HG03135 (cell line): ENCODE data around the gene IP6K2.

Source experiments
- ATAC-seq: cut with Tn5 transposase; IDR thresholded peaks from one replicate; pipeline ENCODE4 v1.9.1; 2021; ENCODE audit warnings: mild to moderate bottlenecking, moderate library complexity; ENCODE audit not compliant: unreplicated experiment

The IP6K2 gene

GRCh38 chr3:48674505-48674904 lies 42.5 kb downstream of the IP6K2 start:
- no peak for ATAC-seq

DNA sequence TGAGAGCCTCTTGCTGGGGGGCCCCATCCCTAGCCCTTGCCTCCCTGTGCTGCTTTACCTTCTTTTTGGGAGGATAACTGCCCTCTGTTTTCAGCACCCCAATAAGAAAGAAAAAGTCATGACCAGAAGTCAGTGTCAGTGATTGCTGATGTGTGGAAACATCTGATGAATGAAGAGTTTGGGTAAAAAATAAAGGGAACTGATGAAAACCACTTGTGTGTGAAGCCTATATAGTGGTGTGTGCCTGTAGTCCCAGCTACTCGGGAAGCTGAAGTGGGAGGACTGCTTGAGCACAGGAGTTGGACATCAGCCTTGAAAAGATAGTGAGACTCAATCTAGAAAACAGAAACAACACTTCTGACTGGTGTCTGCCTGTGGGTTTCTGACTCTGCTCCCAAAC lies 44.5 kb downstream of the IP6K2 start:
- ATAC-seq: no peak

DNA sequence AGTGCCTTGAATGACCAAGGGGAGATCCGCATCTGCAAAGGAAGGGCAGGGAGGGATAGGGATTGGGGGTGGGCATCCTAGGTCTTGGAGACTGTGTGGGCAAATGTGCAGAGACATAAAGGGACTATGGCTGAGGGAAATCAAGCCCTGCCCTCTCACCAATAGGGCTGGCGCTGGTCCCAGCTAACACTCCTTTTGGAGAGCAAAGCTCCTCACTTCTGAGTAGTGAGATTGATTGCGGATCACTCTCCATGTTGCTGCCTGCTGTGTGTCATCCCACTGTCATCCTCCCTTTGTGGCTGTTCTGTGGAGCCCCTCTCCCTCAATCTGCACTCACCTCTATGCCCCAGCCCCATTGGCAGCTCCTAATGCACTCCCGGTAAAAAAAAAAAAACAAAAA lies 52.1 kb downstream of the IP6K2 start:
- ATAC-seq: no peak

- no peak for ATAC-seq
These were observed 52.7 kb downstream of the IP6K2 start for GRCh38 chr3:48664313-48664644.

GRCh38 chr3:48663489-48664312 lies 53.3 kb downstream of the IP6K2 start:
- ATAC-seq: peak; percentile 81

- ATAC-seq: no peak
These were observed 54.1 kb downstream of the IP6K2 start, which contains the start of gene CELSR3 for GRCh38 chr3:48662753-48663488. CELSR3 (minus strand) TSS chr3:48662886; CDS start chr3:48662634, 252 bp downstream.

DNA sequence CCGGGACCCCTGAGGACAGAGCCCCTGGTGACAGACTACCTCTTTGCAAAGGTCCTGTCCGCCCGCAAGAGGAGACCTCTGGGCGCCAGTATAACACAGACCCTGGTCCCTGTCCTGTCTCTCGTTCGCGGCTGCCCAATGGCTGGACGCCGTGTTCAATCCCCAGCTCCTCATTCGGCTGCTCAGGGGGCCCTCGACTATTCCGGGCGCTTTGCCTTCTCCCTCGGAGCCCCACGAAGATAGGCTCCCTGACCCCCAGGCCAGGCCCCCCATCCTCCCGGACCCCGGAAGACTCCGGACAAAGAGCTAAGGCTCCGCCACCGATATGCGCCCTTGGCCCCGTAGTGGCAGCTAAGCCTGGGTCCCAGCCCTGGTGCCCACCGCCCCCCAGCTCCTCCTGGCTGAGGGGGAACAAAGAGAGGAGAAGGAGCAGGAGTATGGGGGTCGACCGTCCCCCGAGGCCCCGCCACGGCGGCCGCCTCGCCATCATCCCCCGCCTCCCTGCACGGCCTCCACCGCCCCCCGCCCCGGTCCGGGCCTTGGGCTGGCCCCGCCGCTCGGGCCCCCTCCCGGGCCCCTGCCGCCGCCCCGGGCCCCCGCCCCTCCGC lies 54.8 kb downstream of the IP6K2 start:
- no peak for ATAC-seq

DNA sequence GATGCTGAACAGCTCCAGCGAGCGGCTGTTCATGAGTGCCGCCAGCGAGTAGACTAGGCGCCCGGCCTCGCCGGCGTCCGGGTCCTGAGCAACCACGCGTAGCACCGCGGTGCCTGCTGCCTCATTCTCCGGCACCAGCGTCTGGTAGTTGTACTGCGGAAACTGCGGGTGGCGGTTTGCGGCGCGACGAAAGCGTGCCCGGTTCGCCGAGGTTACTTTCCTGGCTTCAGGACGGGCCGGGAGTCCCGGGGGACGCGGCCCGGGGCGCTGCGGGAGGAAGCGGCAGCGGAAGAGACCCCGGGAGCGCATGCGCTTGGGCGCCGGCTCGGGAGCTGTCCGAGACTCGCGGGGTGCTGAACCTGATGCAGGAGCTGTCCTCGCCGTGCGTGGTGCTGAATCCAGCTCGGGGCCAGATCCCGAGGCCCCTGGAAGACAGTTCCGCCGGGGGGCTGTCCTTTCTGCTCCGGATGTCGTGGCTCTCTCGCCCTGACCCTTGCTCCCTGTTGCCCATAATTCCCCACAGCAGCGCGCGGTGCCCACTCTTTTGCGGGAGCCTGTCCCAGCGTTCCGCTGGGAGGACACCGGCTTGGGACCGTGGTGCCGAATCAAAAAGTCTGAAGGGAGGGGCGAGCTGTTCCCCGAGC lies 55.4 kb downstream of the IP6K2 start:
- ATAC-seq: no peak

DNA sequence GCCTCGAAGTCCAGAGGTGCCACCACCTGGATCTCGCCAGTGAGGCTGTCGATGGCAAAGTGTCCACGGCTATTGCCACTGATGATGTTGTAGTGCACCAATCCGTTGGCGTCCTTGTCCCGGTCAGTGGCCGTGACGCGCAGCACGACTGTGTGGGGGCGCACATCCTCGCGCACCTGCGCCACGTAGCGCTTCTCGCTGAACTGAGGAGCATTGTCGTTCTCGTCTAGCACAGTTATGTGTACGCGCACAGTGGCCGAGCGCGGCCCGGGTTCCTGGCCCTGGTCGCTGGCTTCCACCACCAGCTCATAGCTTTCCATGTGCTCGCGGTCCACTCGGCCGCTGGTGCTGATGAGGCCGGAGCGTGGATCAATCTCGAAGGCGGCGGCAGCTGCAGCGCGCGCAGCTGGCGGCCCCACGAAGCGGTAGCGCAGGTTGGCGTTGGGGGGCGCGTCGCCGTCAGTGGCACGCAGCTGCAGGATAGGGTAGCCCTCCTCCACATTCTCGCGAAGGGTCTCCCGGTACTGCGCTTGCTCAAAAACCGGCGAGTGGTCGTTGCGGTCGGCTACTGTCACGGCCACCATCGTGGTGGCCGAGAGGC lies 56.1 kb downstream of the IP6K2 start:
- no peak for ATAC-seq

GRCh38 chr3:48656841-48657281 lies 60.2 kb downstream of the IP6K2 start:
- no peak for ATAC-seq

DNA sequence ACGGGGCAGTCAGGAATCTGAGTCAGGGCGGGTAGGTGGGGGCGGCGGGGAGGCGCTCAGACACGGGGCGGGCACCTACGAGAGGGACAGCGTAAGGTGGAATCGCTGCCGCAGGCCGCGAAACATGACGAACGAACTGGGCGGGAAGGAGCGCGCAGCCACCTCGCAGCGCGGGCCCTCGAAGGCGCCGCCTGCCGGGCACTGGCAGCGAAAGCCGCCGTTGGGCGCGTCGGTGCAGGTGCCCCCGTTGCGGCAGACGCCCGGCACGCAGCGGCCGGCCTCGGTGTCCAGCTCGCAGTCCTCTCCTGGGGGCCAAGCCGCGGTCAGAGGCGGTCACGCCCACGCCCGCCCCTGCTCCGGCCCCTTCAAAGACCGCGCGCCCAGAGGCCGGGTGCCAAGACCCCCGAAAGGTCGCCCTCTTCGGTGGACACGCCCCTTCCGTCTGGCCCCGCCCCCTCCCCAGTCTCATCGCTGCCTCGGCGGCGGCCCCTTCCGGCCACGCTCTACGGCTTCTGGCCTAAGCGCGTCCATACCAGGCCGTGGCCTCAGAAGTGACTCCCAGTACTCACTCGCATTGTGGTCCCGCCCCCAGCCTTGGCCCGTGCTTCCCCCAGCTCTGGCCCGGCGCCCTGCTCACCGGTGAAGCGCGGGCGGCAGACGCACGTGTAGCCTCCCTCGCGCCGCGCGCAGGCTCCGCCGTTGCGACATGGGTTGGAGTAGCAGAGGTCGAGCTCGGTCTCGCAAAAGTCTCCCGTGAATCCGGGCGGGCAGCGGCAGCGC lies 60.8 kb downstream of the IP6K2 start:
- peak; percentile 60 for ATAC-seq

DNA sequence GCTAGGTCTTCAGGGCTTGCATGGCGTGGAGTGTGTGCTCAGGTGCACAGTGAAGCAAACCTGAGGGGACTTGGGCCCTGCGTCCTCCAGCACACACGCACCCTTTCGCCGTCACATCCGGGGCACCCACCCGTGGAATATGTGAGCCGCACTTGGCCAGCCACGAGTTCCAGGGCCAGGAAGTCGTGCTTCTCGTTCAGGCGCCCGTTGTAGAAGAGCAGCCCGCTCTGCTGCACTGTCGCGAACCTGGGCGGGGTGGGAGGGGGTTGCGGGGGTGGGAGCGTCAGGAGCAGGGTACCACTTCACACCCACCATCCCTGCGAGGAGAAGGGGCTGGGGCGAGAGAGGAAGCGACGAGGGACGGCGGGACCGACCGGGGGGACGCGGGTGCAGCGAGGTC lies 61.4 kb downstream of the IP6K2 start:
- peak; percentile 12 for ATAC-seq

GRCh38 chr3:48655063-48655462 lies 62.0 kb downstream of the IP6K2 start:
- ATAC-seq: no peak

DNA sequence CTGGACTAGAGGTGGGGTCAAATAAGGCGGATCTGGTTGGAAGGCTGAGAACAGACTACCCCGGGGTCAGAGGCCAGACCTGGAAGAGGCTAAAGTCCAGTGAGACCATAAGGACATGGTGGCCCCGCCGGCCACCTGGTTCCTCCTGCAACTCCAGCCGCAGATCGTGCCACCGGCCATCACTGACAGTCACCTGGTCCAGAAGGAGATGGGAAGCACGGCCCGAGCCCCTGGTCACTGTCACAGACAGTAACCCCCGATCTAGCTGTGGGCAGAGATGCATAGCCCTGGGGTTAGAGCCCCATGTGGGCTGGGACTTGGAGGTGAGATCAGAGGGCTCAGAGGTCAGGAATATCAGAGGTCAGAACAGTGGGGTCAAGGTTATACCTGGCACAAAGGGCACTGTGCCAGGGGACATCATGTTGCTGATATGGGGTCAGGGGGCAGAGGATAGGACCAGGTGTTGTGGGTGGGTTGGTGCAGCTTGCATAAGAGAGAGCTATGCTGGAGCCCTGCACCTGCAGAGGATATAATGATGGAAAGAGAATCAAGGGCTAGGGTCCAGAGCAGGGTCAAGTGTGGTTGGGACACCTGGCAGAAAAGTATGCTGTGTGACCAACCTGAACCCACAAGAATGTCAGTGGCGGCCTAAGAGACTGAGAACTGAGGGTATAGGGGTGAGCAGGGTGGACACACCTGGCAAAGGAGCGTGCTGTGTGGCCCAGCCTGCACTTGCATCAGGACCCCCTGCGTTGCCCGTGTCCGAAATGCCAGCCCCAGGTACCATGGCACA lies 63.9 kb downstream of the IP6K2 start:
- ATAC-seq: no peak

GRCh38 chr3:48651771-48652170 lies 65.2 kb downstream of the IP6K2 start:
- ATAC-seq: no peak

GRCh38 chr3:48650723-48651122 lies 66.3 kb downstream of the IP6K2 start:
- ATAC-seq: no peak

GRCh38 chr3:48648188-48648850 lies 68.7 kb downstream of the IP6K2 start:
- ATAC-seq: no peak

DNA sequence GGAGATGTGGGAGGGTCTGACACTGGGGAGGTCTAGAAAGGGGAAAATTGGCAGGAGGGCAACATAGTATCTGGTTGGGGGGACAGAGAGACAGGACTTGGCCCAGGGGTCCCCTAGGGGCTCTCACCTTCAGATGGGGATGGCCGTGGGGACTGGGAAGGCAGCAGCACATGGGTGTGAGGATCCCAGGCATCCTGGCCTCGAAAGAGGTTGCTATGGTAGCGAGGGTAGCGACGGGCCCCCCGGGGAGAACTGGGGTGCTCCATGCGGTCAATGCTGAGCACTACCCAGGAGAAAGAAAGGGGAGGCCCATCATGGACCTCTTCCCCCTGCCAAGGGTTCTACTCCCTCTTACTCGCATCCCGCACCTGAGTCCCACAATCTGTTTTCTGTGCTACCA lies 69.3 kb downstream of the IP6K2 start:
- no peak for ATAC-seq
